Measurements from ENCODE around the gene CHI3L2.
A peak's percentile ranks its signal among the peaks of the same experiment; 100 is the strongest.

Gene CHI3L2

GRCh38 chr1:111271464-111271801 lies 43.9 kb downstream of the CHI3L2 start:
- Histone ChIP-seq H3K4me1 (ENCODE audit: control insufficient read depth, insufficient read depth, low read length) (peaks cover 25% of the 10 kb centered on the region), H3K9ac (ENCODE audit: low read length) (no peak overlapping the region), H3K4me3 (ENCODE audit: low read length) (no peak overlapping the region), H3K36me3 (ENCODE audit: control insufficient read depth, insufficient read depth, low read length, severe bottlenecking) (no peaks in the 10 kb centered on the region), H3K9me3 (ENCODE audit: control insufficient read depth, low read length) (no peaks in the 10 kb centered on the region), H3K27me3 (replicated peaks; ENCODE audit: control insufficient read depth, insufficient read depth, low read length) (peaks cover 14% of the 10 kb centered on the region)
- DNase-seq (ENCODE audit: low read depth), result no peak

GRCh38 chr1:111272081-111272480 lies 44.6 kb downstream of the CHI3L2 start:
- peaks cover 25% of the 10 kb centered on the region for H3K4me1 ChIP-seq (ENCODE audit: control insufficient read depth, insufficient read depth, low read length)

DNA sequence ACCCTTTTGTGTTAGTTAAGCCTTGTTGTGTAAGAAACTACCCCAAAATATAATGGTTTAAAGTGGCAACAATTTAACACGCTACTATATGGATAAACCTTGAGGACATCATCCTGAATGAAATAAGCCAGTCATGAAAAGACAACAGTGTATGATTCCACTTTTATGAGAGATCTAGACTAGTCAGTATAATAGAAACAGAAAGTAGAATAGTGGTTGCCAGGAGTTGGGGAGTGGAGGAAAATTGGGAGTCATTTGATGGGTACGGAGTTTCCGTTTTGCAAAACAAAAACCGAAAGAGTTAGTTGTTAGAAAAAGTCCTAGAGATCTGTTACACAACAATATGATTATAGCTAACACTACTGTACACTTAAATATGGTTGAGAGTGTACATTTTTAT lies 47.1 kb downstream of the CHI3L2 start:
- no peaks in the 10 kb centered on the region for H3K36me3 ChIP-seq (ENCODE audit: control insufficient read depth, insufficient read depth, low read length, severe bottlenecking)
- peaks cover 5% of the 10 kb centered on the region for H3K9me3 ChIP-seq (ENCODE audit: control insufficient read depth, low read length)
- H3K9ac ChIP-seq (ENCODE audit: low read length), result peak overlapping the region; percentile 32
- peaks cover 25% of the 10 kb centered on the region for H3K4me1 ChIP-seq (ENCODE audit: control insufficient read depth, insufficient read depth, low read length)
- peaks cover 14% of the 10 kb centered on the region for H3K27me3 ChIP-seq (replicated peaks; ENCODE audit: control insufficient read depth, insufficient read depth, low read length)
- DNase-seq (ENCODE audit: low read depth), result peak; percentile 1
- H3K4me3 ChIP-seq (ENCODE audit: low read length), result peak overlapping the region; percentile 68

More at GRCh38 chr1:111272081-111272480, 44.6 kb downstream of the CHI3L2 start:
- Histone ChIP-seq H3K4me3 (ENCODE audit: low read length) (no peak overlapping the region), H3K27me3 (replicated peaks; ENCODE audit: control insufficient read depth, insufficient read depth, low read length) (peaks cover 14% of the 10 kb centered on the region), H3K36me3 (ENCODE audit: control insufficient read depth, insufficient read depth, low read length, severe bottlenecking) (no peaks in the 10 kb centered on the region), H3K9me3 (ENCODE audit: control insufficient read depth, low read length) (peaks cover 5% of the 10 kb centered on the region), H3K9ac (ENCODE audit: low read length) (no peak overlapping the region)
- DNase-seq (ENCODE audit: low read depth), result no peak

DNA sequence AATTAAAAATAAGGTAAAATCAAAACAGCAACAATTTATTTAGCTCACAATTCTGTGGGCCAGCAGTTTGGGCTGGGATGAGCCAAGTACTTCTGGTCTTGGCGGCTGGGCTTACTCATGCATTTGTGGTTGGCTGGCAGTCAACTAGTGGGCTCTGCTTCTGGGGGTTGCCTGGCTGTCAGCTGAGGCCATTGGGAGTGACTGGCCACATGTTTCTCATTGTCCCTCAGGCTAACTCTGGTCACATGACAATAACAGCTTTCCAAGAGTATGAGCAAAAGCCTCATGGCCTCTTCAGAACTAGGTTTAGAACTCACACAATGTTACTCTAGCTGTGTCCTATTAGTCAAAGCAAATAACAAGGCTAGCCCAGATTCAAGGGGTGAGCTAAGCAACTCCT lies 47.6 kb downstream of the CHI3L2 start:
- H3K4me3 ChIP-seq (ENCODE audit: low read length), result peak overlapping the region; percentile 68
- peak overlapping the region; percentile 32 for H3K9ac ChIP-seq (ENCODE audit: low read length)
- DNase-seq (ENCODE audit: low read depth), result peak; percentile 79
- H3K27me3 ChIP-seq (replicated peaks; ENCODE audit: control insufficient read depth, insufficient read depth, low read length), result peaks cover 14% of the 10 kb centered on the region
- peaks cover 5% of the 10 kb centered on the region for H3K9me3 ChIP-seq (ENCODE audit: control insufficient read depth, low read length)
- H3K4me1 ChIP-seq (ENCODE audit: control insufficient read depth, insufficient read depth, low read length), result peaks cover 24% of the 10 kb centered on the region
- H3K36me3 ChIP-seq (ENCODE audit: control insufficient read depth, insufficient read depth, low read length, severe bottlenecking), result no peaks in the 10 kb centered on the region

DNA sequence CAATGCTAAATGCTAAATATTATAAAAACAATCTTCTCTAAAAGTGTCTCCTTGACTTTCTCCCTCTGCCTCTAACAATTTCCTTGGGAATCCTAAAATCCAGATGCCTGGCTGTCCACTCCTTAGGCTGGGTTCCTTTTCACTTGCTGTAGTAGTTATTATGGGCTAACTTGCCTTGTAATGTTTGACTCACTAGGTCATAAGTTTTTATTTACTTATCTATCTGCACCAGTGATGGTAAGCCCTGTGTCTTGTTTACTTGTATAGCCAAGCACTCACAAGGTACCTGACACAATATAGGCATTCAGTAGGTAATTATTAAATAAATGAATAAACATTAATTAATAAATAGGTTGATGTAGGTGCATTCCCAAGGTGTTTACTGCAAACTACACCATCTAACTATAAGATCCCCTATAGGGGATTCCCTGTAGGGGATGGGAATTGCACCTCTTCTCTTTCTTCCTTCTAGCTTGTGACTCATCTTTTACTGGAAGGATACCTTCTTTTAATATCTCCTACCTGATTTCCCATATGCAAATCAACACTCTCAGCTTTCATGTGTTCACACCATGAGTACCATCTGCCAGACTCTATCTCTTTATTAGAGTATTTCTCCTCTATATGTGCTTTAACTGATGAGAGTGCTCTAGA lies 48.4 kb downstream of the CHI3L2 start:
- Histone ChIP-seq H3K4me3 (ENCODE audit: low read length) (no peak overlapping the region), H3K36me3 (ENCODE audit: control insufficient read depth, insufficient read depth, low read length, severe bottlenecking) (no peaks in the 10 kb centered on the region), H3K27me3 (replicated peaks; ENCODE audit: control insufficient read depth, insufficient read depth, low read length) (peaks cover 7% of the 10 kb centered on the region), H3K9ac (ENCODE audit: low read length) (no peak overlapping the region), H3K9me3 (ENCODE audit: control insufficient read depth, low read length) (peaks cover 5% of the 10 kb centered on the region), H3K4me1 (ENCODE audit: control insufficient read depth, insufficient read depth, low read length) (peaks cover 28% of the 10 kb centered on the region)
- DNase-seq (ENCODE audit: low read depth), result no peak

GRCh38 chr1:111279144-111279543 lies 51.6 kb downstream of the CHI3L2 start:
- H3K9me3 ChIP-seq (ENCODE audit: control insufficient read depth, low read length), result peaks cover 5% of the 10 kb centered on the region
- no peak overlapping the region for H3K9ac ChIP-seq (ENCODE audit: low read length)
- H3K4me3 ChIP-seq (ENCODE audit: low read length), result no peak overlapping the region
- H3K4me1 ChIP-seq (ENCODE audit: control insufficient read depth, insufficient read depth, low read length), result peaks cover 36% of the 10 kb centered on the region
- H3K27me3 ChIP-seq (replicated peaks; ENCODE audit: control insufficient read depth, insufficient read depth, low read length), result no peaks in the 10 kb centered on the region
- no peak for DNase-seq (ENCODE audit: low read depth)
- H3K36me3 ChIP-seq (ENCODE audit: control insufficient read depth, insufficient read depth, low read length, severe bottlenecking), result no peaks in the 10 kb centered on the region

DNA sequence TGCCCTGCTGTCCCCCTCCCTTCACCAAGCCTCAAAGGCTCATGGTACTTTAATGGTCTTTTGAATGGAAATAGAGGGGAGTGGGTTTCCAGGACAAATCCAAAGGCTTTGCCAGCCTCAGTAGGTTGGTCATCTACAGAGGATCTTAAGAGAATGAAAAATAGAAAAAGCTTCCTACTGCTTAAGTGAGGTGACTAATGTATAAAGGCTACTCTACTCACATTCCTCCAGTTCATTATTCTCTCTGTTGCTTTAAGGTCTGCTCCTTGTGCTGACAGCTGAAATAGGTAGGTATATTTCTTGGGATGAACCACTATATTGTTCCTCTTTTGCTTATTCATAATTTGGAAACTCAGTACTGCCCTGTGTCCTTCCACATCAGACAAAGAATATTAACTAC lies 52.8 kb downstream of the CHI3L2 start:
- H3K9me3 ChIP-seq (ENCODE audit: control insufficient read depth, low read length), result peaks cover 5% of the 10 kb centered on the region
- DNase-seq (ENCODE audit: low read depth), result no peak
- H3K27me3 ChIP-seq (replicated peaks; ENCODE audit: control insufficient read depth, insufficient read depth, low read length), result no peaks in the 10 kb centered on the region
- H3K9ac ChIP-seq (ENCODE audit: low read length), result peak overlapping the region; percentile 54
- H3K4me3 ChIP-seq (ENCODE audit: low read length), result no peak overlapping the region
- H3K4me1 ChIP-seq (ENCODE audit: control insufficient read depth, insufficient read depth, low read length), result peaks cover 27% of the 10 kb centered on the region
- H3K36me3 ChIP-seq (ENCODE audit: control insufficient read depth, insufficient read depth, low read length, severe bottlenecking), result peaks cover 3% of the 10 kb centered on the region

DNA sequence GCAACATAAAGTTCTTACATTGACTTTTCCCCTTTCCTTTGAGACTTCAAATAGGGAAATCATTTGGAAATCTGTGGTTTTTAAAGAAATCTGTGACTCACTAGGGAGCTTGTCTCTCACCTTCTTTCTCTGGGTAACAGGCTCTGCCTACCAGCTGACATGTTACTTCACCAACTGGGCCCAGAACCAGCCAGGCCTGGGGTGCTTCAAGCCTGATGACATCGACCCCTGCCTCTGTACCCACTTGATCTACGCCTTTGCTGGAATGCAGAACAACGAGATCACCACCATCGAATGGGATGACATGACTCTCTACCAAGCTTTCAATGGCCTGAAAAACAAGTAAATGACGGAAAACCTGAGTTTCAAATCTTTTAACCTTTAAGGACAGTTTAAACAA lies 53.9 kb downstream of the CHI3L2 start:
- no peak for DNase-seq (ENCODE audit: low read depth)
- H3K36me3 ChIP-seq (ENCODE audit: control insufficient read depth, insufficient read depth, low read length, severe bottlenecking), result peaks cover 3% of the 10 kb centered on the region

DNA sequence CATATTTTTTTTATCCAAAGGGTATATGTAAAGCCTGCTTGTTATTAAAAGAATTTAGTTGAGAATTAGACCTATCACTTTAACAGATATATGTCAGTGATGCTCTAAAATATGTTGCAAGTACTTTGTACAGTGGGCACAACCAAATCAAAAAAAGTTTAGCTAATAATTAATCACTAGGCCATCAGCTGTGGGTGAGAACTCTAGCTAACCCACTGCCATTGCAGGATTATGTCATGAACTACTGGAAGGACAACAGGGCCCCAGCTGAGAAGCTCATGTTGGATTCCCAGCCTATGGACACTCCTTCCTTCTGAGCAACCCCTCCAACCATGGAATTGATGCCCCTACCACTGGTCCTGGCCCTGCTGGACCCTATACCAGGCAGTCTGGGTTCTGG lies 56.3 kb downstream of the CHI3L2 start:
- no peaks in the 10 kb centered on the region for H3K27me3 ChIP-seq (replicated peaks; ENCODE audit: control insufficient read depth, insufficient read depth, low read length)
- no peak overlapping the region for H3K4me3 ChIP-seq (ENCODE audit: low read length)

More for the DNA sequence above, 53.9 kb downstream of the CHI3L2 start:
- Histone ChIP-seq H3K9ac (ENCODE audit: low read length) (peak overlapping the region; percentile 67), H3K4me1 (ENCODE audit: control insufficient read depth, insufficient read depth, low read length) (peaks cover 31% of the 10 kb centered on the region), H3K9me3 (ENCODE audit: control insufficient read depth, low read length) (peaks cover 5% of the 10 kb centered on the region), H3K27me3 (replicated peaks; ENCODE audit: control insufficient read depth, insufficient read depth, low read length) (no peaks in the 10 kb centered on the region), H3K4me3 (ENCODE audit: low read length) (no peak overlapping the region)

DNA sequence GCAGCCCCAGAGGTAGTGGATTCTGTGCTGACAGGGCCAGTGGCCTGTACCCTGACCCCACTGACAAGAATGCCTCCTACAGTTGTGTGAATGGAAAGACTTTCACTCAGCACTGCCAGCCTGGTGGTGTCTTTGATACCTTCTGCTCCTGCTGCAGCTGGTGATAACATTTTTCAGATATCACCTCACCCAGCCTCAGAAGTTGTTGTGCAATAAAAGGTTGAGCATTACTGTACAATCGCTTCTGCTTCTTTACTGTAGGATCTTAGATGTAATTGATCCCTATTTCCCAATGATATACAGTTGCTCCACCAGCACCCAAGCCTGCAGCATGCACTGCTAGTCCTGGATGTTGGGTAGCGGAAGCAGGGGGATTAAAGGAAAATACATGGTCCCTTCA lies 58.4 kb downstream of the CHI3L2 start:
- Histone ChIP-seq H3K9ac (ENCODE audit: low read length) (no peak overlapping the region), H3K4me3 (ENCODE audit: low read length) (no peak overlapping the region), H3K4me1 (ENCODE audit: control insufficient read depth, insufficient read depth, low read length) (peaks cover 29% of the 10 kb centered on the region), H3K36me3 (ENCODE audit: control insufficient read depth, insufficient read depth, low read length, severe bottlenecking) (peaks cover 3% of the 10 kb centered on the region), H3K27me3 (replicated peaks; ENCODE audit: control insufficient read depth, insufficient read depth, low read length) (no peaks in the 10 kb centered on the region), H3K9me3 (ENCODE audit: control insufficient read depth, low read length) (no peaks in the 10 kb centered on the region)
- DNase-seq (ENCODE audit: low read depth), result no peak

More for the DNA sequence above, 56.3 kb downstream of the CHI3L2 start:
- H3K4me1 ChIP-seq (ENCODE audit: control insufficient read depth, insufficient read depth, low read length), result peaks cover 38% of the 10 kb centered on the region
- no peak for DNase-seq (ENCODE audit: low read depth)
- H3K9me3 ChIP-seq (ENCODE audit: control insufficient read depth, low read length), result no peaks in the 10 kb centered on the region
- peaks cover 3% of the 10 kb centered on the region for H3K36me3 ChIP-seq (ENCODE audit: control insufficient read depth, insufficient read depth, low read length, severe bottlenecking)
- no peak overlapping the region for H3K9ac ChIP-seq (ENCODE audit: low read length)

DNA sequence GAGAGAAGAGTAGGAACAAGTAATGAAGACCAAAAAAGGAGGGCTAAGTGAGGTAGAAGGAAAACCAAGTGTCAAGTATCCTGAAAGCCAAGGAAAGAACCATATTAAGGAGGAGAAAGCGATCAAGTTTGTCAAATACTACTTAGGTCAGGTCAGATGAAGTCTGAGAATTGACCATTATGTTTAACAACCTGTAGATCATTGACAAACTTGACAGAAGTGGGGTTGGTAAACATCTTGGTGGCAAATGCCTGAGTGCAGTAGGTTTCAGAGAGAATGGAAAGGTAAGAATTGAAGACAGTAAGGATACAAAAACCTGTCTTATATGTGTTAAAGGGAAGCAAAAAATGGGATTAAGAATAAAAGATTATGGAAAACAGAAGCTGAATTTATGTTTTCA lies 59.4 kb downstream of the CHI3L2 start:
- Histone ChIP-seq H3K27me3 (replicated peaks; ENCODE audit: control insufficient read depth, insufficient read depth, low read length) (no peaks in the 10 kb centered on the region), H3K4me3 (ENCODE audit: low read length) (no peak overlapping the region), H3K36me3 (ENCODE audit: control insufficient read depth, insufficient read depth, low read length, severe bottlenecking) (peaks cover 3% of the 10 kb centered on the region), H3K9me3 (ENCODE audit: control insufficient read depth, low read length) (no peaks in the 10 kb centered on the region), H3K9ac (ENCODE audit: low read length) (peak overlapping the region; percentile 3), H3K4me1 (ENCODE audit: control insufficient read depth, insufficient read depth, low read length) (peaks cover 19% of the 10 kb centered on the region)
- DNase-seq (ENCODE audit: low read depth), result no peak

GRCh38 chr1:111289371-111289770 lies 61.9 kb downstream of the CHI3L2 start:
- H3K27me3 ChIP-seq (replicated peaks; ENCODE audit: control insufficient read depth, insufficient read depth, low read length), result no peaks in the 10 kb centered on the region
- H3K9me3 ChIP-seq (ENCODE audit: control insufficient read depth, low read length), result no peaks in the 10 kb centered on the region
- no peak overlapping the region for H3K9ac ChIP-seq (ENCODE audit: low read length)
- no peak for DNase-seq (ENCODE audit: low read depth)
- H3K4me1 ChIP-seq (ENCODE audit: control insufficient read depth, insufficient read depth, low read length), result peaks cover 18% of the 10 kb centered on the region
- peaks cover 3% of the 10 kb centered on the region for H3K36me3 ChIP-seq (ENCODE audit: control insufficient read depth, insufficient read depth, low read length, severe bottlenecking)
- no peak overlapping the region for H3K4me3 ChIP-seq (ENCODE audit: low read length)
